ENCODE results near the gene JARID2. TPM values are rescaled to one million over a fixed set of nuclear protein-coding genes. Genes with fewer than 3 reads are reported as not detected.

The JARID2 gene
- total and polyA plus RNA-seq, 2 of the 13 experiments (the other 11 are each of a cell fraction or from before 2014, with no cell fraction given): 7.5 to 10.3 TPM

DNA sequence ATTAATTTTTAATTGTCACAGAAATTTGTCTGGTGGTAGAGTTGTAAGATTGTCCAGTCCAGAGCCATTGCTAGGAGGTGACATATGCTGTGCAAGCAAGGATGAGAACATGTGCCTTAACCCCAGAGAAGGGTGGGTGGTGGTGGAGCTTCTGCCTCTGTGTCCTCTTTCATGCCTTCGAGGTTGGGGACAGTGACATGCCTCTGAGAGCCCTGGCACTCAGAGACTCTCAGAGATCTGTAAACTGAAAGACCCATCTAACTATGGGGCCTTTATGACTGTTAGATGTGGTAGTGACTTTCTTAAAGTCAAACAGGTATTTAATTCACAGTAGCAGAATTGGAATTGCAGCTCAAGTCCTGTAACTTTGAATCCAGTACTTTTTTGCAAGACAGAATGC lies 132.4 kb downstream of the JARID2 start:
- no peaks in the 10 kb centered on the region for H3K9me3 ChIP-seq (ENCODE audit: low read length)
- H3K4me2 ChIP-seq (ENCODE audit: low read depth, low read length): no peak overlapping the region
- POLR2A ChIA-PET: interaction anchor here (1.4 kb wide), 1 partner anchor 10 kb away, joined by 6 read pairs; no protein-coding TSS in a partner anchor
- no peak for FAIRE-seq
- peaks cover 7% of the 10 kb centered on the region for H3K79me2 ChIP-seq (ENCODE audit: insufficient read depth, low read length)
- no peak for DNase-seq (ENCODE audit: low spot score)
- in situ Hi-C loops (cut with HindIII; ENCODE audit: extremely low pct_ligation_motif_present, low pct_unique_long_range_greater_than_20kb): no loop called here
- no peak overlapping the region for H3K4me3 ChIP-seq (replicated peaks in 1 of 3; ENCODE audit: insufficient read depth in 1 of 3, low read depth in 2 of 3, low read length in 3 of 3)
- intact Hi-C loops (cut with micrococcal nuclease; ENCODE audit: unreplicated experiment): no loop called here
- BruUV-seq (replicated peaks): no TSS peak
- 80% methylated on average over 1 of the region's 1 CpG for WGBS (ENCODE audit: low lambda C conversion rate)
- ATAC-seq: no peak
- no peak overlapping the region for H2AFZ ChIP-seq (ENCODE audit: low read length)
- TF ChIP-seq CHD2 (IDR thresholded peaks at IDR 0.05; ENCODE audit: low read depth, low read length): no peak
- no peak for TF ChIP-seq NFIC (IDR thresholded peaks at IDR 0.05; ENCODE audit: low read length)
- H4K20me1 ChIP-seq (ENCODE audit: insufficient read depth, low read length): no peaks in the 10 kb centered on the region; the same call in 1 of the 2 replicates
- CTCF ChIA-PET (ENCODE audit: low intra/inter-chr PET ratio, low total read pairs): no interaction called here
- no peak overlapping the region for H3K9ac ChIP-seq (ENCODE audit: insufficient read depth, low read depth, low read length)
- H3K27me3 ChIP-seq (ENCODE audit: control insufficient read depth in 1 of 2, insufficient read depth in 2 of 2, low read length in 2 of 2): no peaks in the 10 kb centered on the region
- H3K36me3 ChIP-seq (replicated peaks in 1 of 2; ENCODE audit: control insufficient read depth in 1 of 2, insufficient read depth in 2 of 2, low read length in 2 of 2): 0 out of 5 replicates have a peak, but pooled peaks cover 0 to 2% of the 10 kb centered on the region in 2 experiments
- no peaks in the 10 kb centered on the region for H3K4me1 ChIP-seq (ENCODE audit: insufficient read depth, low read length)
- no peak overlapping the region for H3K27ac ChIP-seq (ENCODE audit: extremely low read length, insufficient read depth, low read length)

GRCh38 chr6:15378866-15379265 lies 133.0 kb downstream of the JARID2 start:
- no peak overlapping the region for H3K27ac ChIP-seq (ENCODE audit: extremely low read length, insufficient read depth, low read length)
- in situ Hi-C loops (cut with HindIII; ENCODE audit: extremely low pct_ligation_motif_present, low pct_unique_long_range_greater_than_20kb): no loop called here
- no peaks in the 10 kb centered on the region; the same call in 1 of the 2 replicates for H4K20me1 ChIP-seq (ENCODE audit: insufficient read depth, low read length)
- H3K9ac ChIP-seq (ENCODE audit: insufficient read depth, low read depth, low read length): no peak overlapping the region
- 0 out of 5 replicates have a peak, but pooled peaks cover 0 to 2% of the 10 kb centered on the region in 2 experiments for H3K36me3 ChIP-seq (replicated peaks in 1 of 2; ENCODE audit: control insufficient read depth in 1 of 2, insufficient read depth in 2 of 2, low read length in 2 of 2)
- ATAC-seq (no peak), DNase-seq (ENCODE audit: low spot score) (no peak), FAIRE-seq (no peak)
- no peak overlapping the region for H3K4me2 ChIP-seq (ENCODE audit: low read depth, low read length)
- intact Hi-C loops (cut with micrococcal nuclease; ENCODE audit: unreplicated experiment): no loop called here
- peaks cover 7% of the 10 kb centered on the region for H3K79me2 ChIP-seq (ENCODE audit: insufficient read depth, low read length)
- H3K27me3 ChIP-seq (ENCODE audit: control insufficient read depth in 1 of 2, insufficient read depth in 2 of 2, low read length in 2 of 2): no peaks in the 10 kb centered on the region
- no peak overlapping the region for H3K4me3 ChIP-seq (replicated peaks in 1 of 3; ENCODE audit: insufficient read depth in 1 of 3, low read depth in 2 of 3, low read length in 3 of 3)
- no peak overlapping the region for H2AFZ ChIP-seq (ENCODE audit: low read length)
- H3K9me3 ChIP-seq (ENCODE audit: low read length): no peaks in the 10 kb centered on the region
- no peaks in the 10 kb centered on the region for H3K4me1 ChIP-seq (ENCODE audit: insufficient read depth, low read length)
- CTCF ChIA-PET (ENCODE audit: low intra/inter-chr PET ratio, low total read pairs): no interaction called here
- POLR2A ChIA-PET: interaction anchor here (0.7 to 1.4 kb wide), 2 partner anchors 9 to 27 kb away, joined by 3 to 6 read pairs; no protein-coding TSS in a partner anchor
- WGBS (ENCODE audit: low lambda C conversion rate): 90% methylated on average over 4 of the region's 4 CpGs
- no TSS peak for BruUV-seq (replicated peaks)
- TF ChIP-seq ZNF704 (CRISPR knock-in tag; IDR thresholded peaks at IDR 0.05; ENCODE audit: borderline replicate concordance) (no peak), ZNF770 (CRISPR knock-in tag; IDR thresholded peaks at IDR 0.05) (no peak), MLXIP (CRISPR knock-in tag; IDR thresholded peaks at IDR 0.05; ENCODE audit: borderline replicate concordance) (no peak), USF2 (IDR thresholded peaks at IDR 0.05; ENCODE audit: low read depth, low read length) (no peak), USF2 (CRISPR knock-in tag; IDR thresholded peaks at IDR 0.05; ENCODE audit: borderline replicate concordance) (no peak), NFATC3 (CRISPR knock-in tag; IDR thresholded peaks at IDR 0.05) (no peak), THYN1 (CRISPR knock-in tag; IDR thresholded peaks at IDR 0.05; ENCODE audit: borderline replicate concordance, low read depth) (no peak)

Data from HepG2 (cell line).